Peyer's patch (tissue), 4 donors: ENCODE data around the gene PCSK2.

ENCODE experiments used
- POLR2A ChIP-seq, 2 donors: fragments of 450-650 bp; IDR thresholded peaks; one replicate each; pipeline ENCODE4 v1.5.1; 2017; ENCODE audit warnings: antibody characterized with exemption in 2 of 2, mild to moderate bottlenecking in 2 of 2, moderate library complexity in 2 of 2
- TF ChIP-seq, protein P1 (sequence below), 6 experiments: fragments of 450-650 bp in 4 of 6; fragments of 200-600 bp in 2 of 6; sonication (generic) in 1 of 6; IDR thresholded peaks; one replicate each; pipeline ENCODE4 v1.5.1; 2017 to 2019; ENCODE audit warnings: antibody characterized with exemption in 6 of 6, mild to moderate bottlenecking in 3 of 6, moderate library complexity in 1 of 6

DNA sequence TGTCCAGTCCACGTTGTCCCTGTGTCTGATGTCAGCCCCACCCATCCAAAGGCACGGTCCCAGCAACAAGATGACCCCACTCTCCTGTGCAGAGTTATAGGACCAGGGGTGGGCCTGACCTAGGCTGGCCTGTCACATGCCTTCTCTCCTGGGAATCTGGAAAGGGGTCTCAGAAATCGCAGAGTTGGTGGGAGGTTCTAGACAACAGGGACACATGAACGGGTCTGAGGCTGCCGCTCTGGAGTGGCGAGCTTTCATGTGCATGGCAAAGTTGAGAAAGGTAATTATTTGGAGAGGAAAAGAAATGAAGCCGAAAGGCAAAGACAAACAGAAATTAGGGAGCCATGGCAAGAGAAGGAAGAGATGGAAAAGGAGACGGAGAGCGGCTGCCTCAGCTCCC lies 274.9 kb downstream of the PCSK2 start:
- TF ChIP-seq, protein P1, sequence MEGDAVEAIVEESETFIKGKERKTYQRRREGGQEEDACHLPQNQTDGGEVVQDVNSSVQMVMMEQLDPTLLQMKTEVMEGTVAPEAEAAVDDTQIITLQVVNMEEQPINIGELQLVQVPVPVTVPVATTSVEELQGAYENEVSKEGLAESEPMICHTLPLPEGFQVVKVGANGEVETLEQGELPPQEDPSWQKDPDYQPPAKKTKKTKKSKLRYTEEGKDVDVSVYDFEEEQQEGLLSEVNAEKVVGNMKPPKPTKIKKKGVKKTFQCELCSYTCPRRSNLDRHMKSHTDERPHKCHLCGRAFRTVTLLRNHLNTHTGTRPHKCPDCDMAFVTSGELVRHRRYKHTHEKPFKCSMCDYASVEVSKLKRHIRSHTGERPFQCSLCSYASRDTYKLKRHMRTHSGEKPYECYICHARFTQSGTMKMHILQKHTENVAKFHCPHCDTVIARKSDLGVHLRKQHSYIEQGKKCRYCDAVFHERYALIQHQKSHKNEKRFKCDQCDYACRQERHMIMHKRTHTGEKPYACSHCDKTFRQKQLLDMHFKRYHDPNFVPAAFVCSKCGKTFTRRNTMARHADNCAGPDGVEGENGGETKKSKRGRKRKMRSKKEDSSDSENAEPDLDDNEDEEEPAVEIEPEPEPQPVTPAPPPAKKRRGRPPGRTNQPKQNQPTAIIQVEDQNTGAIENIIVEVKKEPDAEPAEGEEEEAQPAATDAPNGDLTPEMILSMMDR (IDR thresholded peaks at IDR 0.05): no peak
- TF ChIP-seq POLR2A (IDR thresholded peaks at IDR 0.05): no peak
